Measurements from ENCODE around the gene NCBP3.
"Not testable (repeated sequence)": the region's sequence is repeated elsewhere in the genome, so short reads cannot be mapped to it uniquely, and the experiment has no call there.

The NCBP3 gene

DNA sequence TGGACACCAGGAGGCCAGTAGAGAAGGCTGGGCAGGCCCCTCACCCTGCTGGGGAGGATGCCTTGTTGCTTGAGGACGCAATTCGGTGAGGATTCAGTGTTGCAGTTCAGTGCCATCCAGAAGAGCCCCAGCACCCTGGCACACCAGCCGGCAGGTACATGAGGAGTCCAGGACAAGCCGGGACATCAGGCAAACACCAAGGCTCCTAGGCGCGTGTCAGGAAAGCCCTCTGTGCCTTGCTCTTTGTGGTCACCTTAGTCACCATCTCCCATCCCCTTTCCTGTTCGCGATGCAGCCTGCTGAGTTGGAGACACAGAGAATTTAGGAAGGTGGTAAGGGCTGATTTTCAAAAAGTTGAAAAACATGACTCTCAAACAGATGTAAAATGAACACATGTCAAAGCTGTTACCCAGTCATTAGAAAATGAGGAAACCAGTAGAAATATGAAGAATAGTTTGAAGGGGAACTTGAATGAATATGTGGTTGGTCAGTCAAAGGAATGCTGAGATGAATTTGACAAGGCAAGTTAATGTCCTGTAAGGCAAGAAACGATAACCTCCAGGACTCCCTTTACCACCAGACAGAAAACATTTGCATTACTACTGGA, 2.3 kb upstream of the NCBP3 start:
- DNase-seq (ENCODE audit: low read depth in 2 of 2), result no peak

DNA sequence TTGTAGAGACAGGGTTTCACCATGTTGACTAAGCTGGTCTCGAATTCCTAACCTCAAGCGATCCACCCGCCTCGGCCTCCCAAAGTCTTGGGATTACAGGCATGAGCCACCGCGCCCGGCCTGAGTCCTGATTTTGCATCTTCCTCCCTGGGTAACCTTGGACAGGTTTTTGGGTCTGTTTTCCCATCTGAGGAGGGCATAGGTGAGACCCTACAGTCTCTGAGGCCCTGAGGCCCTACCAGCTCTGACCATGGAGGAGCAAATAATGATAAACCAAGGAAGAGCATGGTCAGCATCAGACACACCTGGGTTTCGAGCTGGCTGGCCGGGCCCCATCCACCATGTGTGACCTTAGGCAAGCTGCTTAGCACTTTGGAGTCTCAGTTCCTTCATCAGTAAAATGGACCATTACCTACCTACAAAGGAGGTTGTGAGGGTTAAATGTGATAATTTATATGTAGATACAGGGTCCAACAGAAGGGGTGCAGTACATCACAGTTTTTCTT, 1.2 kb upstream of the NCBP3 start:
- no peak for DNase-seq (ENCODE audit: low read depth in 2 of 2)

DNA sequence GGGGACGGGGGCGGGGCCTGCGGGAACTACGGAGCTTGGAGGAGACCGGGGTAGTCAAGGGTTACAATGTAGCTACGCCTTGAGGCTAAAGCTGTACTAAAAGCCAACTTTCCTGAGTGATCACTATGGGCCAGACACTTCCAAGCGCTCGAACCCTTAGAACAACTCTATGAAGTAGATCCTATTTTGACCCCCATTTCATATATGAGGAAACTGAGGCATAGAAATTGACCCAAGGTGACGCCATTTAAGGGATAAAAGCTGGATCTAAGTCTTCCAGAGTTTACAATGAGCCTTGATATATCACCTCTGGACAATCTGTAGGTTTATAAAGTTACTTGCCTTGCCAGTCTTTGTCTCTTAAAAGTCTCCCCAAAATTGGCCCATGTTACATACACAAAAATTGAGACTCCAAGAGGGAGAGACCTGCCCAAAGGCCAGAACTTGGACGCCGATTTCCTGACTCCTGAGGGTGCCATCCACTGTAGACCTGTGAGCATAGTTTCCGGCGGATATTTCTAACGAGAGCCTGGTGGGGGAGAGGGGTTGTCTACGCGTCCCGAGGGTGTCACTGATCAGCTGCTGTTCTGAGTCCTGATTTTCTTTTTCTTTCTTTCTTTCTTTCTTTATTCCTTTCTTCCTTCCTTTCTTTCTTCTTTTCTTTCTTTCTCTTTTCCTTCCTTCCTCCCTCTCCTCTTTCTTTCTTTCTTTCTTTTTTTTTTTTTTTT, 555 bp upstream of the NCBP3 start:
- no peak for DNase-seq (ENCODE audit: low read depth in 2 of 2)

DNA sequence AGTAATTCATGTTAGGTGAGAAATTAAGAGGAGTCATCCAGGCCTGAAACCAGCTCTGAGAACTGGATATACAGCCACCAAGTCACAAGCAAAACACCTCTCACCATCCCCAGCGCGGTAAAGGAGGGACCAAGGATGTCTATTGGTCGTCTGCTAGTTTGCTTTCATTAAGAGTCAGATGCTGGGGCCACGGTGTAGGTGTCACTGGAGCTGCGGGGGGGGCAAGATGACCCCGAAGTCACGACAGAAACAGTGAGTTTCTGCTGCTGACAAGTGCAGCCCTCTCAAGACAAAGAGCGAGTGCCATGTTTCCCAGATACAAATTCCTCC, 790 bp downstream of the NCBP3 start:
- DNase-seq (ENCODE audit: low read depth in 2 of 2), result peak; percentile 22 to 36

DNA sequence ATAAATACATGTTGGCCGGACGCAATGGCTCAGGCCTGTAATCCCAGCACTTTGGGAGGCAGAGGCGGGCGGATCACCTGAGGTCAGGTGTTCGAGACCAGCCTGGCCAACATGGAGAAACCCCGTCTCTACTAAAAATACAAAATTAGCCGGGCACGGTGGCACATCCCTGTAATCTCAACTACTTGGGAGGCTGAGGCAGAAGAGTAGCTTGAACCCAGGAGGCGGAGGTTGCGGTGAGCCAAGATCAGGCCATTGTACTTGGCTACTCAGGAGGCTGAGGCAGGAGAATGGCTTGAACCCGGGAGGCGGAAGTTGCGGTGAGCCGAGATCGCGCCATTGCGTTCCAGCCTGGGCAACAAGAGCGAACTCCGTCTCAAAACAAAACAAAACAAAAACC, 1.5 kb downstream of the NCBP3 start:
- DNase-seq (ENCODE audit: low read depth in 2 of 2), result not testable (repeated sequence)

DNA sequence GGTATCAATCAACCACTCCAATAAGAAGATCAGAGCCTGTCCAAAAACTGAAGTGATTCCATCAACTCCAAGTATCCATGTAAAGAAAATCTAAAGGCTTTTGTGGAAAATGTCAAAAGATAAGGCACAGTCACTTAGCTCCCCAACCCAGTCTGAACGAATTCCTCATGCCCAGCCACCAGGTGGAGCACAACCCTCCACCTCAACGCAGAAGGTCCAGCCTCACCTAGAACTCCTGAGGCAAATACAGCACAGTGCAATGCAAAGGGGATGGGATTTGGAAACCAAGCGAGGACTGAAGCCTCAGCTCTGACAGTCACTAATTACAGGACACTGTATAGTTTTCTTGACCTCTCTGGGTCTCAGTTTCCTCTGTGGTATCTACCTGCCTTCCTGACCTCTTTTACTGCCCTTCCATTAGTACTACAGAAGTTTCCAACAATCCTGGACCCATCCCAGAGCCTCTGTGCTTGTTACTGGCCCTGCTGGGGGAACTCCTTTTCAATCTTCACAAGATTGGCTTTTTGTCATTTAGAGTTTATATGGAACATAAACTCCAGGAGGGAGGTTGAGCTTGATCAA, 2.0 kb downstream of the NCBP3 start:
- DNase-seq (ENCODE audit: low read depth in 2 of 2), result peak; percentile 33 to 38

DNA sequence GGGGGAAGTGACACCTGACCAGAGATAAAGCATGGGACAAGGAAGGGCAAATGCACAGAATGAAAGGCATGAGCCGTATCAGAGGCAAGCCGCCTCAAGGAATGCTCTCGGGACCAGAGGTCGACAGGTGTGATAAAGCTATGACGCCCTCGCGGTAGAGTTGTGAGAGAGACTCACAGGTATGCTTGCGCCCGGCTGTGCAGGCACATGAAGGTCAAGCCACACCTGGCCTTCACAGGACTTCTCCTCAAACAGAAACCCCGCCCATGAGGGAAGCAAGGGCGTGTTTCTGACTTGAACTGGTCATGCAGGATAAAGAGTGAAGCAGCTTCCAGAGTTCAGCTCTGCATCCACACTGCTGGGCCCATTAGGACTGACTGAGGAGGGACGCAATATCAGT, 7.8 kb downstream of the NCBP3 start:
- no peak for DNase-seq (ENCODE audit: low read depth in 2 of 2)

DNA sequence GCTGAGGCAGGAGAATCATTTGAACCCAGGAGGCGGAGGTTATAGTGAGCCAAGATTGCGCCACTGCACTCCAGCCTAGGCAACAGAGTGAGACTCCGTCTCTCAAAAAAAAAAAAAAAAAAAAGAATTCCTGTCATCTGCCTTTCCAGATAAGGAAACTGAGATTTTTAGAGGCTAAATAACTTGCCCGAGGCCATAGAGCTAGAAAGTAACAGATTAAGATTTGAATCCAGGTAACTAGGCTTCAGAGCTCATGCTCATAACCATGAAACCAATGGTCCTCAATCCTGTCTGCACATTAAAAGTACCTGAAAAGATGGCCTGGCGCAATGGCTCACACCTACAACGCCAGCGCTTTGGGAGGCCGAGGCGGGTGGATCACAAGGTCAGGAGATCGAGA, 9.5 kb downstream of the NCBP3 start:
- no peak for DNase-seq (ENCODE audit: low read depth in 2 of 2)

DNA sequence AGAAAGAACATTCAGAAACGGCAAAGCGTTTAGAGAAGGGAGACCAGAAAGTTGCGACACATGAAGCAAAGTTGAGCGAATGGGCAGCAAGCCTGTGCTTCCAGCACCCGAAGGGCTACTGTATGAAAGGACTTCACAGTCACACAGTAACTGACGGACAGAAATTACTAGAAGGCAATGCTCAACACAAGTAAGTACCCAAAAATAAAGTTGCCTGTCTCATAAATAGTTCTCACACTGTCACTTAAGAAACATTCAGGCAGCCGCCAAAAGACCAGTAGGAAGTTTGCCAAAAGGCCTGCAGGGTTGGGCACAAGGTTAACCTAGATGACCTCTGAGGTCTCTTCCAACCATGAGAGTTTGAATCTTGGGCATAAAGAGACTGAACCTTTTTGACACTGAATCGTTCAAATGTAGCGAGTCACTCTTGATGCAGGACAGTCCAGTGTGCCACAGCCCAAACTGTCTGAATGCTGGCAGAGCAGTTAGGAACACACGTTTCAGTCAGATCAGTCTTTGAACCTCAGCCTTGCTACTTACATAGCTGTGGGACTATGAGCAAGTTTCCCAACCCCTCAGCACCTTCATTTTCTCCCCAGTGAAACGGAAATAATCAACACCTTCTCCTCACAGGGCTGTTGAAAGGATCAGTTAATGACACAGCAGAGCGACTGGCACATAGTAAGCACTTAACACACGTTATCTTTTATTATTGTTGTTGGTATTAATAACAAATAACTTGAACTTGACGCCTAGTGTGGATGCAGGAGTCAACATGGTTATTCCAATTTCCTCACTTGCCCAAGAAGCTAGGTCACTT, 10.4 kb downstream of the NCBP3 start:
- DNase-seq (ENCODE audit: low read depth in 2 of 2), result no peak

DNA sequence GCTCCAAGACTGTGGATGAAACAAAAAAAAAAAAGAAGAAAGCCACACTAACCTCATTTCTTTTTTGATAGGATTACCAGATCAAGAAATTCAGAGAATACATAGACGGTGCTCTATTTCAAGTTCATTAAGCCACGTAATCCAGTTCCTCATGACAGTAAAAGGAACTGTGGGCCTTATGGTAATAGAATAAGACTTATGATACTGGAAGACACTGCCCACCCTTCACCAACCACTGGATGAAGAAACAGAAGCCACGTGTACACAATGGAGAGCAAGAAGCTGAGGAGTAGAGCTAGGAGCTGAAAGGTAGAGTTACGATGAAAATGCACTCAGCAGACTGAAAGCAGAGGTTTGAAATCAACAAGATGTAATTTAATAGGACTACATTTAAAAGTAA, 11.2 kb downstream of the NCBP3 start:
- no peak for DNase-seq (ENCODE audit: low read depth in 2 of 2)

DNA sequence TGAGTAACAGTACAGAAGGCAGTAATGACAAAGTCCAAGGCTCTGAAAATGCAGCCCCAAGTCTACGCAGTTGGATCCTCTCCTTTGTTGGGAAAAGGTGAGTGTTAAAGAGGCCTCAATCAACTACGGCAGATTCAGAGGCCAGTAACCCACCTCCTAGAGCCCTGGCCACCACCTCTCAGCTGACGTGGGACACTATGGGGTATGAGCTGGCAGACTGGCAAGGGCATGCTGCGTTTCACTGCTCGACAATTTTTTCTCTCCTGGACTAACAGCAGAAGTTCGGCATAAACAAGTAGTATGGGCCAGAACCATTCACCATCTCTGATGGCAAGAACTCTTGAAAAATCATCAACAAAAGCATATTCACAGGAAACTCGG, 17.2 kb downstream of the NCBP3 start:
- DNase-seq (ENCODE audit: low read depth in 2 of 2), result no peak

DNA sequence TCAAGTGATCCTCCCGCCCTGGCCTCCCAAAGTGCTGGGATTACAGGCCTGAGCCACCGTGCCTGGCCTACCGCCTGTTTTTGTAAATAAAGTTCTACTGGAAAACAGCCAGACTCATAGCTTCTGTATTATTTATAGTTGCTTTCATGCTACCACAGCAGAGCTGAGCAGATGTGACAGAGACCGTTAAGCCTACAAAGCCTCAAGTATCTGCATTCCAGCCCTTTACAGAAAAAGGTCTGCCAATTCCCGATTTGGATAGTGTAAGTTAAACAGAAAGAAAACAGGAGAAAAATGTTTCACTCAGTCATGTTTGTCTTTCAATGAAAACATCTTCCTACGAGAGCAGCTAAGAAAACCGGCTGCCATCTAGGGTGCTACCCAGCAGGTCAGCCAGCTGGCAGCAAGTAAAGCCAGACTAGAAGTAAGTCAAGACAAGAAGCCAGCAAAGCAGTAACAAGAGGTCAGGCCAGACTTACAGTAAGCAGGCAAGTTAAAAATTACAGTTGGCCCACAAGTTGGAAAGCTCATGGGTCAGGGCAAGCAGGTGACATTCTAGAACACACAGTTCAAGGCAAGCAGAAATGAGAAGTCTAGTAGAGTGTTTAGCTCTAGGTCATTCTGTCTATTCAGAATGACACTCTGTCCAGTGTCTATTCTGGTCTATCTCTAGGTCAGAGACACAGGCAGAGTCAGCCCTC, 17.7 kb downstream of the NCBP3 start:
- no peak for DNase-seq (ENCODE audit: low read depth in 2 of 2)

DNA sequence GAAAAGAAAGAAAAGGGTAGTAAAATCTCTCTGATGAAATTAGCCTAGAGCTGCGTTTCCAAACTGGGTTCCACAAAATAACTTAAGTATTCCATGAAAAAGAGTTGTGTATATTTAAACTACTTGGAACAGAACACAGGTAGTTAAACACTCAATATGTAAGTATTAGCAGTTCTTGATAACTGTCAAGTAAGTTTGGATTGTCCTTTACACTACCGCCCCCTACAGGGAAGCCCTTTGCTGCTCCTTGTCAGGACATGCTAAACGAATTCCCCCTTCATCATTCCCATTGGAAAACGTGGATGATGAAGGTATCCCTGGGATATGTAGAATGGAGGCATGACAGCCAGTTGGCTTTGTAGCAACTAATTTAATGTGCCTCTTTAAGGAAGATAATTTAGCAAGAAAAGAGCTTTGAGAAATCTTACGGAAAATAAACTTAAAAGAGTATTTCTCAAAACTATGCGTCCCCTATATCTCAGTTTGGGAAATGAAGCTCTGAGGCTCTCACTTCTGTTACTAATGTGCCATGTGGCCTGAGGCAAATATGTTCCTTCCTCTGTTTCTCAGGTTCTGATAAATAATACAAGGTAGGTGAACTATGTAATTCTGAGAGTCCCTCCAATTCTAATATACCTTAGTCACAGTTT, 18.8 kb downstream of the NCBP3 start:
- DNase-seq (ENCODE audit: low read depth in 2 of 2), result peak; percentile 49 to 52

DNA sequence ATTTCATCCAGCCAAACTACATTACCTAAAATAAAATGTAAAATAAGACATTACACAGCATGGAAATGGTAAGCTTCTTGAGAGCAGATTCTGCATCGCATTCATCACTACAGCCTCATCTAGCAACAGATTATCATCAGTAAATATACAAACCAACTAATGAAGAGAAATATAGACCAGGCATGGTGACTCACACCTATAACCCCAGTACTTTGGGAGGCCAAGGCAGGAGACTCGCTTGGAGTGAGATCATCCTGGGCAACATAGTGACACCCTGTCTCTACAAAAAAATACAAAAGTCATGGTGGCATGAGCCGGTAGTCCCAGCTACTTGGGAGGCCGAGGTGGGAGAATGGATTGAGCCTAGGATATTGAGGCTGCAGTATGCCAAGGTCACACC, 19.9 kb downstream of the NCBP3 start:
- no peak for DNase-seq (ENCODE audit: low read depth in 2 of 2)

DNA sequence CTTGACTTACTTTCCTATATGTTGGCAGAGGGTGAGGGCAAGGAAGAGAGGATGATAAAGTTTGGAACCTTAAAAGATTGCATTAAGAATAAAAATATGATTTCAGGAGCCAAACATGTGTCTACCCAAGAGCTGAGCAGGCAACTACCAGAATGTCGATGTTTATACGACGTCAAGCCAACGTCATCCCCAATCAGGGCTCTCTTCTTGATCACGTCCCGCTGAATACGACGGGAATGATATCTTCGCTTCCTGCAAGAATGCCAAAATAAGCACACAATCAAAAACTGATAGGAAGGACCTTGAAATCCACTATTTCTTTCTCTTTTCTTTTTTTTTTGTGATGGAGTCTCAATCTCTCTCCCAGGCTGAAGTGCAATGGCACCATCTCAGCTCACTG, 24.9 kb downstream of the NCBP3 start:
- DNase-seq (ENCODE audit: low read depth in 2 of 2), result no peak

DNA sequence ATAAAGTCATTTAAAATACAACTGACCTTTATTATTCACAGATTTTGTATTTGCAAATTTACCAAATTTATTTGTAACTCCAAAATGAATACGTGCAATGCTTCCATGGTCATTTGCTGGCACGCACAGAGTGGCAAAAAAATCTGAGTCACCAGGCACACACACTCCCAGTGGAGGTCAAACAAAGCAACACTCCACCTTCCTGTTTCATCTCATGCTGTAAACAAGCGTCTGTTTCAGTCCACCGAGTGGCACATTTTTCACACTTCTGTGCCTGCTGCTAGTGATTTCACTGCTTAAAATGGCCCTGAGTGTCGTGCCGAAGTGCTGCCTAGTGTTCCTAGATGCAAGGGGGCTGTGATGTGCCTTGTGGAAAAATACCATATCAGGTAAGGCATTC, 27.3 kb downstream of the NCBP3 start:
- DNase-seq (ENCODE audit: low read depth in 2 of 2), result no peak

DNA sequence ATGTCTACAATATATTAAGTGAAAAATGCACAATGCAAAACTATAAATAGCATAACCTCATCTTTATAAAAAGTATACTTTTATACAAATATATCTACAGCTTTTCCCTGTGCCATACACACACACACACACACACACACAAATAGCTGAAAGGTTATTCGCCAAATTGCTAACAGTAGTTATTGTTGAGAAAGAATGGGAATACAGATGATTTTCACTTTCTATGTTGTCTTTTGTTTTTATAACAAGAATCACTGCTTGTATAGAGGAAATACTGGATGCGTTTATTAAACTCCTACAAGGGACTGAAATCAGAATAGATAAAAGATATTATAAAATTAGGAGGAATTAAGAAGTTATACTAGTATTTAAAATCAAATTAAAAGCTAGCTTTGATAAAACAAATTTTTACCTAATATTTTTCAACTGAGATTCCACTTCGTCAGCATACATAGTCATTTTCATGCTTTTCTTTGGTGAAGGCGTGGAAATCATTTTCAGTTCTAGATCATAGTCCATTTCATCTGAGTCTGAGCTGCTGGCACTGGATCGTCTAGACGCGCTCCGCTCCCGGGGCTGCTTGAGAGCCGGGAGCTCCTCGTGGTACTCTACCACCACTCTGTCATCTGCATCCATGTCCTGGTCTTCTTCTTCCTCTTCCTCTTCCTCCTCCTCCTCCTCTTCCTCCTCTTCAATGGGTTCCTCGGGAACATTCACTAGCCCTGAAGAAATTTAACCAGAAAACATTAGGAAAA, 28.0 kb downstream of the NCBP3 start:
- no peak for DNase-seq (ENCODE audit: low read depth in 2 of 2)

DNA sequence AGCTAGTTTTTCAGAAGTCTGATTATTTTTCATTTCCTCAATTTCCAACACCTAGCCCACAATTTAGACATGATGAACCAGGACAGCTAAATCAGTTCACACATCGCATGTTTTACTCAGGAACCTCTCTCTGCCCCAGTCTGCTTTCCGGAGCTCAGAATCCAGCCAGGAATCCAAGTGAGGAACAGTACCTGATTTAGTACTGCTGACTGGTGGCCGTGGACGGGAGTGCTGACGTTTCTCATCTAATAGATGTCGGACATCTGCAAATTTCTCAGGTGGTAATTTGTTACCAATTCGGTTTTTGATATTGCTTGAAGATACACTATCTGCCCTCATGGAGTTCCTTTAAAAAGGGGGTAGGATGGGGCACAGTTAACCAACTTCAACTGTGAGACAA, 30.1 kb downstream of the NCBP3 start:
- DNase-seq (ENCODE audit: low read depth in 2 of 2), result no peak

DNA sequence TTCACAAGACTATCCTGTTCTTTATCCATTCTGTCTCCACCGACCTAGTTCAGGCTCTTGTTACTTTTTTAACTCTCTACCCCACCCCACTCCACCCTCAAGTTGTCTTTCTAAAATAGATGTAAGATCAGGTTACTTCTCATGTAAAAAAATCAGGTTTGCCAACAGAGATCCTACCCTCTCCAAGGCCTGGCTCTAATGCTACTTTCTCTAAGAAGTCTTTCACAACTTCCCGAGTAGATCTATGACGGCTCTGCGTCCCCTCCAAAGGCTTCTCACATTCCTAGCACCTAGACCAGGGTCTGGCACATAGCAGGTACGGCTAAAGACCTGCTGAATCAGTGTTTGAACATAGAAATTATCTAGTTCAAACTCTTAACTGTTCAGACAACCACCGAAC, 30.9 kb downstream of the NCBP3 start:
- no peak for DNase-seq (ENCODE audit: low read depth in 2 of 2)

DNA sequence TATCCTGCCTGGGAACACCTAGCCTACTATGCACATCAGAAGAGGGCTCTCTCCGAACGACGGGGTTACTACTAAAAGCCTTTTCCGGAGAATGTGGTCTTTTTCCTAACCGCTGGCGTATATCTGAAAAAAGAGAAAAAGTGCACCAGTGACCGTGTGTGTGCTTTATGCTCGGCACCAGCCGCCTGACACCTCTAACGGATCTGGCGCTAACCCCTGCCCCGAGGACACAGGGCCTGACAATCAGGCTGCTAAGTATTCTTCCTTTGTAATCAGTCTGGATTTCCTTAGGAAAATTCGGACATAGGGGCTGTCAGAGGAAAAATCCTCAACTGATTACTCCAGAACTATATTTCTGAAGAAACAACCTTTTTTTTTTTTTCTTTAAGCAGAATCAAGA, 31.7 kb downstream of the NCBP3 start:
- no peak for DNase-seq (ENCODE audit: low read depth in 2 of 2)

DNA sequence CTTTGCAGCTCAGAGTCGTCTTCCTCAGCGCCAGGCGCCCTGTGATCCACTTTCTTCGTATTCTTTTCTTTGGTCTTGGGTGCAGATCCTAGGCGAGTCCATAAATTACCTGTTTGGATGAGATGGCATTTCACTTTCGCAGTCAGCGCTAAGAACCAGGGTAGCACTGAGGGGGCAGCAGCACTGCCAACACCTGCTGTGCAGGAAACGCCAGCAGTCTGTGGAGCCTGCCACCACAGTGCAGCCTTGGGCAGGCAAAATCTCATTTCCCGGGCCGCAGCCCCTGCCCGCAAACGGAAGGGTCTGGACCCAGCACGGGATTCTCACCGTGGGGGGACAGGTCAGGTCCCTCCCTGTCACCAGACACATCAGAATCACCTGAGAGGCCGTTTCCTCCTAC, 32.9 kb downstream of the NCBP3 start:
- no peak for DNase-seq (ENCODE audit: low read depth in 2 of 2)
